Measurements from ENCODE around the gene MAGEF1.

GRCh38 chr3:184670091-184670602, 41.7 kb downstream of the MAGEF1 start:
- no peak for TF ChIP-seq POLR2A (IDR thresholded peaks at IDR 0.05)
- TF ChIP-seq CTCF (IDR thresholded peaks at IDR 0.05) = no peak
